Sigmoid colon (tissue), 7 donors: ENCODE measurements around the gene PPP2R5A. TPM values are rescaled to one million over a fixed set of nuclear protein-coding genes. Genes with fewer than 3 reads are reported as not detected.

Experiments used
- DNase-seq: peaks from one replicate; pipeline ENCODE4 v3.0.0-alpha.2; 2019
- H3K27ac ChIP-seq, 4 donors: fragments of 200-600 bp; sonication (generic); one replicate each; pipeline ENCODE4 v1.5.1; 2016 to 2019; ENCODE audit warnings: mild to moderate bottlenecking in 1 of 4
- H3K27me3 ChIP-seq, 3 donors: fragments of 200-600 bp; sonication (generic); one replicate each; pipeline ENCODE4 v1.5.1; 2019; ENCODE audit warnings: mild to moderate bottlenecking in 1 of 3
- H3K36me3 ChIP-seq, 4 donors: fragments of 200-600 bp; sonication (generic); one replicate each; pipeline ENCODE4 v1.5.1; 2016 to 2019
- H3K4me1 ChIP-seq, 4 donors: fragments of 200-600 bp; sonication (generic); one replicate each; pipeline ENCODE4 v1.5.1; 2017 to 2019
- H3K4me3 ChIP-seq, 4 donors: fragments of 200-600 bp; sonication (generic); one replicate each; pipeline ENCODE4 v1.5.1; 2017 to 2019; ENCODE audit warnings: mild to moderate bottlenecking in 2 of 4, moderate library complexity in 1 of 4
- H3K9me3 ChIP-seq, 4 donors: fragments of 200-600 bp in 3 of 4; sonication (generic) in 3 of 4; one replicate each; pipeline versions ENCODE4 v1.5.1 to v1.6.1; 2013 to 2019
- EP300 ChIP-seq, 4 donors: sonication (generic); formaldehyde crosslinking; IDR thresholded peaks; one replicate each; pipeline ENCODE4 v1.6.1; 2017; ENCODE audit warnings: antibody characterized with exemption in 4 of 4
- POLR2A ChIP-seq, 2 donors: fragments of 450-650 bp; IDR thresholded peaks; one replicate each; pipeline ENCODE4 v1.6.1; 2016; ENCODE audit warnings: antibody characterized with exemption in 2 of 2, mild to moderate bottlenecking in 2 of 2, moderate library complexity in 2 of 2
- POLR2AphosphoS5 ChIP-seq, 4 donors: sonication (generic); formaldehyde crosslinking; IDR thresholded peaks; one replicate each; pipeline ENCODE4 v1.6.1; 2017; ENCODE audit warnings: antibody characterized with exemption in 4 of 4
- WGBS, 2 donors: extraction: QIAGEN DNeasy Blood & Tissue Kit; methylation state at CpG; one replicate each; pipeline ENCODE4 v1.1.7; 2013; 5-methylcytosine and 5-hydroxymethylcytosine counted together
- intact Hi-C: fragments of 100-400 bp; cut with DNase I; formaldehyde crosslinking; loops from one replicate; pipeline ENCODE4 v1.15.1; 2023
- polyA plus RNA-seq, 3 donors: library from polyadenylated mRNA; stranded (reverse); fragments of 200-250 nt; gene quantifications; one replicate each; pipeline ENCODE4 v1.2.3, GENCODE V29; 2013
- total RNA-seq, 4 donors: library from RNA; depleted of rRNA; stranded (reverse); fragments of >200 nt; gene quantifications; one replicate each; pipeline ENCODE4 v1.1.0, GENCODE V29; 2016
- TF ChIP-seq, protein P1 (sequence below), 4 experiments: fragments of 450-650 bp in 3 of 4; fragments of 200-600 bp in 1 of 4; IDR thresholded peaks; one replicate each; pipeline ENCODE4 v1.5.1; 2016 to 2019; ENCODE audit warnings: antibody characterized with exemption in 4 of 4, mild to moderate bottlenecking in 3 of 4, moderate library complexity in 2 of 4
- donor health status: healthy with polysubstance abuse.
- donor health status: Bipolar disorder and iron deficiency.
- donor health status: healthy.

PPP2R5A gene
- total and polyA plus RNA-seq, 7 donors = 25.9 to 62.7 (median 46.2) TPM

DNA sequence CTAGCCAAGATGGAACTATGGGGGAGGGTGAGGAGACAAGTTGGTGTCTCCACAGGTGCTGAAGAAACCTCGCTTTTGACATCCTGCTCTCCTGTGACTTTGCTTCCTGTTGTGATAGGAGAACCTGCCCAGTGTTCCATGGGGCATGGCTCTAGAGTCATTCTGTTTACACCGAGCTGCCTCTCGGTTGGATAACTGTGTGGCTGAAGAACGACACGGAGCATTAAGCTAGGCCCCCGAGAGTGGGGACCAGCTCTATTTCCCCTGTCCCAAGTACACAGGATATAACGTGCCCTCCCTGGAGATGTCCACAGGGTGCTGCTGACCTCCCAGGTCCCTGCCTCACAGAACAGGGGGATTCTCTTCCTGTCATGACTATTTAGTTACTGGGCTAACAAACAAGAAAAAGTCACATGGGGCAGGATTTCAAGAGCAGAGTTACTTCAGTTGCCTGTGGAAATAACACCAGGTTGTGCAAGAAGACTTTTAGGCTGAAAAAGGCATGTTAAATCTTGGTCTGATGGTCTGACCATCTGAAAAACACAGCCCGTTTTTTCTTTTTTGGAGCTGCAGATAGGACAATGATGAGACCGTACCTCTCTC lies 29.4 kb upstream of the PPP2R5A start:
- TF ChIP-seq, protein P1, sequence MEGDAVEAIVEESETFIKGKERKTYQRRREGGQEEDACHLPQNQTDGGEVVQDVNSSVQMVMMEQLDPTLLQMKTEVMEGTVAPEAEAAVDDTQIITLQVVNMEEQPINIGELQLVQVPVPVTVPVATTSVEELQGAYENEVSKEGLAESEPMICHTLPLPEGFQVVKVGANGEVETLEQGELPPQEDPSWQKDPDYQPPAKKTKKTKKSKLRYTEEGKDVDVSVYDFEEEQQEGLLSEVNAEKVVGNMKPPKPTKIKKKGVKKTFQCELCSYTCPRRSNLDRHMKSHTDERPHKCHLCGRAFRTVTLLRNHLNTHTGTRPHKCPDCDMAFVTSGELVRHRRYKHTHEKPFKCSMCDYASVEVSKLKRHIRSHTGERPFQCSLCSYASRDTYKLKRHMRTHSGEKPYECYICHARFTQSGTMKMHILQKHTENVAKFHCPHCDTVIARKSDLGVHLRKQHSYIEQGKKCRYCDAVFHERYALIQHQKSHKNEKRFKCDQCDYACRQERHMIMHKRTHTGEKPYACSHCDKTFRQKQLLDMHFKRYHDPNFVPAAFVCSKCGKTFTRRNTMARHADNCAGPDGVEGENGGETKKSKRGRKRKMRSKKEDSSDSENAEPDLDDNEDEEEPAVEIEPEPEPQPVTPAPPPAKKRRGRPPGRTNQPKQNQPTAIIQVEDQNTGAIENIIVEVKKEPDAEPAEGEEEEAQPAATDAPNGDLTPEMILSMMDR (IDR thresholded peaks at IDR 0.05) = no peak
- TF ChIP-seq POLR2AphosphoS5 (IDR thresholded peaks at IDR 0.05) (no peak), EP300 (IDR thresholded peaks at IDR 0.05) (no peak), POLR2A (IDR thresholded peaks at IDR 0.05) (no peak)
- Histone ChIP-seq H3K4me1 (no peaks in the 10 kb centered on the region), H3K4me3 (no peak overlapping the region), H3K27me3 (no peaks in the 10 kb centered on the region), H3K27ac (no peak overlapping the region), H3K36me3 (no peaks in the 10 kb centered on the region), H3K9me3 (no peaks in the 10 kb centered on the region)
- DNase-seq = no peak
- 49 to 75% methylated on average over 9 of the region's 9 CpGs for WGBS, 2 donors
- intact Hi-C loops = no loop called here

DNA sequence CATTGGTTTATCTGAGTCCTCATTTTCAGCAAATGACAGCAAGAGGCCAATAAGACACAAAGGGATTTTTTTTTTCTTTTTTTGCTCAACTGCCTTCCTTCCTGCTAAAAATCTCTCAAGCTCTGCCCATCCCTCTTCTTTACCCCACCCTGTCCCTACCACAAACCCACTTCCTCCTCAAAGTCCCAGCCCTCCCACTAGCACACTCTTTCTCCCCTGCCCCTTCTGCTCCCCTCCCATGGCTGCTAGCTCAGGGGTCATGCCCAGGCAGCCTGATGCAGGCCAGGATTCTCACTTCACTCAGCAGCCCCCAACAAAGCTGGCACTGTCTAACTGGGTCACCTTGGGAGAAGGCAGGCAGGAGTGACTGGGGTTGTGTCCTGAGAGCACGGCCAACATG lies 28.8 kb upstream of the PPP2R5A start:
- no peaks in the 10 kb centered on the region for H3K9me3 ChIP-seq
- intact Hi-C loops = no loop called here
- no peak overlapping the region for H3K4me3 ChIP-seq
- H3K4me1 ChIP-seq = no peaks in the 10 kb centered on the region
- no peak overlapping the region for H3K27ac ChIP-seq
- WGBS, 2 donors = 68 to 87% methylated on average over 1 of the region's 1 CpG
- DNase-seq = no peak
- H3K27me3 ChIP-seq = no peaks in the 10 kb centered on the region
- no peak for TF ChIP-seq POLR2AphosphoS5 (IDR thresholded peaks at IDR 0.05)
- TF ChIP-seq, protein P1 (IDR thresholded peaks at IDR 0.05) = no peak
- TF ChIP-seq EP300 (IDR thresholded peaks at IDR 0.05) = no peak
- TF ChIP-seq POLR2A (IDR thresholded peaks at IDR 0.05) = no peak
- H3K36me3 ChIP-seq = no peaks in the 10 kb centered on the region

DNA sequence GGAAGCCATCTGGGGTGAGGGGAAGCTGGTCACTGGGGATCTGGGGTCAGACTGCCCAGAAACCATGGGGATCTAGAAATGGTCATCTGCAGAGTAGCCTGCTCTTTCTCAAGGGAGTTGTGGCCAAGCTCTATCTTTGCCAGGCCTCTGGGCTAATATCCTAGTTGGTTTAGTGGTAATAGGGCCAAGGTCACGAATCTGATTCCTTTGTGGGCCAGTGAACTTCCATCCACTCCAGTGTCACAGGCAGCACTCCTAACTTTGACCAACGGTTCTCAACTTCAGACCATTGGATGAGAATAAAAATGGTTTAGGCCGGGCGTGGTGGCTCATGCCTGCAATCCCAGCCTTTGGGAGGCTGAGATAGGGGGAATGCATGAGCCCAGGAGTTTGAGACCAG lies 28.1 kb upstream of the PPP2R5A start:
- H3K9me3 ChIP-seq = no peaks in the 10 kb centered on the region
- H3K36me3 ChIP-seq = no peaks in the 10 kb centered on the region
- H3K27ac ChIP-seq = no peak overlapping the region
- no peaks in the 10 kb centered on the region for H3K4me1 ChIP-seq
- no peak overlapping the region for H3K4me3 ChIP-seq
- no peaks in the 10 kb centered on the region for H3K27me3 ChIP-seq
- TF ChIP-seq, protein P1 (IDR thresholded peaks at IDR 0.05) = no peak
- TF ChIP-seq POLR2A (IDR thresholded peaks at IDR 0.05) (no peak), EP300 (IDR thresholded peaks at IDR 0.05) (no peak), POLR2AphosphoS5 (IDR thresholded peaks at IDR 0.05) (no peak)
- WGBS, 2 donors = 87 to 97% methylated on average over 4 of the region's 4 CpGs
- no peak for DNase-seq
- intact Hi-C loops = no loop called here

DNA sequence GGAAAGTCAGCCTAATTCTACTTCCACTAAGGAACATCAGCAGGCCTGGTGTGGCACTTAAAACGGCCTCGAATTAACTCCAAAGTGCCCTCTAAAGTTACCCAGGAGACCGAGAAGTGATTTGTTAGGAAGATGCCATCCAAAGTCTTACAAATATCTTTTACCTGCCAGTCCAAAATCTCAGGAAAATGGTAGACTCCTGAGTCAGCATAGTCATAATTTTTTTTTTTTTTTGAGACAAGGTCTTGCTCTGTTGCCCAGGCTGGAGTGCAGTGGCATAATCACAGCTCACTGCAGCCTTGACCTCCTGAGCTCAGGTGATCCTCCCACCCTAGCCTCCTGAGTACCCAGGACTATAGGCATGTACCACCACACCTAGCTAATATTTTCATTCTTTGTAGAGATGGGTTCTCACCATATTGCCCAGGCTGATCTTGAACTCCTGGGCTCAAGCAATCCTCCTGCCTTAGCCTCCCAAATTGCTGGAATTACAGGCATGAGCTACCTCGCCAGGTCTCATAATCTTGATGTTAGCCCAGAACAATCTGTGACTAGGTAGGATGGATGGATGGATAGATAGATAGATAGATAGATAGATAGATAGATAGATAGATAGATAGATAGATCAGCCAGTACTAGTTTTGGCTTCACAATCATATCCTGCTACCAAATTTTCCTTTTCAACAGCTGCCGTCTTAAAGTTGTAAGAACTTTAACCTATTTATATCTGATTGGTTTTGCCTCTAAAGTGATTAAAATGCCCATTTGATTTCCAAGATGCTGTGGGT lies 25.3 kb upstream of the PPP2R5A start:
- no peaks in the 10 kb centered on the region for H3K36me3 ChIP-seq
- no peak overlapping the region for H3K4me3 ChIP-seq
- WGBS, 2 donors = 94 to 96% methylated on average over 5 of the region's 5 CpGs
- intact Hi-C loops = no loop called here
- H3K9me3 ChIP-seq = no peaks in the 10 kb centered on the region
- DNase-seq = no peak
- no peak for TF ChIP-seq POLR2A (IDR thresholded peaks at IDR 0.05)
- TF ChIP-seq, protein P1 (IDR thresholded peaks at IDR 0.05) = no peak
- no peak for TF ChIP-seq POLR2AphosphoS5 (IDR thresholded peaks at IDR 0.05)
- no peak for TF ChIP-seq EP300 (IDR thresholded peaks at IDR 0.05)
- no peaks in the 10 kb centered on the region for H3K4me1 ChIP-seq
- no peaks in the 10 kb centered on the region for H3K27me3 ChIP-seq
- no peak overlapping the region for H3K27ac ChIP-seq
